ENCODE data around the gene PAM. TPM values are rescaled to one million over a fixed set of nuclear protein-coding genes. Genes with fewer than 3 reads are reported as not detected.

The PAM gene
- total RNA-seq, 1 experiment from 2014 or later: 90.0 TPM

DNA sequence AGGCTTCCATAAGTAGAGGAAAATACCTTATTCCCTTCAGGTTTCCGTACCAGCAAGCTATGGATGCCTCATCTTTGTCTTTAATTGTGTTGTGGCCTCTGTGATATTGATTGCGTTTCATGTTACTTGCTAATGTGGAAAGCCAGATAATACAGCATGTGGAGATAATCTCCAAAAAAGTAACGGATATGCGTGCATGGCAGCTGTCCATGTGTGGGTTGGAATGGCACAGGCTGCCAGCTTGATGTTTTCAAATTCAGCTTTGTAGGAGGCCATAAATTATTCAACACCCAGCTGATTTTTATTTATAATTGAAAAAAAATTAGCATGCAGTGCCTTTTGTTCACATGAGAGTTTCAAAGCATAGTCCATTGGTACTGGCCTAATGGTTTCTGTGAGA lies 219.9 kb downstream of the PAM start:
- Histone ChIP-seq H3K4me1 (ENCODE audit: insufficient read depth, low read length) (peaks cover 6% of the 10 kb centered on the region; the same call in 1 of the 2 replicates), H3K4me3 (ENCODE audit: low read length) (no peak overlapping the region)

DNA sequence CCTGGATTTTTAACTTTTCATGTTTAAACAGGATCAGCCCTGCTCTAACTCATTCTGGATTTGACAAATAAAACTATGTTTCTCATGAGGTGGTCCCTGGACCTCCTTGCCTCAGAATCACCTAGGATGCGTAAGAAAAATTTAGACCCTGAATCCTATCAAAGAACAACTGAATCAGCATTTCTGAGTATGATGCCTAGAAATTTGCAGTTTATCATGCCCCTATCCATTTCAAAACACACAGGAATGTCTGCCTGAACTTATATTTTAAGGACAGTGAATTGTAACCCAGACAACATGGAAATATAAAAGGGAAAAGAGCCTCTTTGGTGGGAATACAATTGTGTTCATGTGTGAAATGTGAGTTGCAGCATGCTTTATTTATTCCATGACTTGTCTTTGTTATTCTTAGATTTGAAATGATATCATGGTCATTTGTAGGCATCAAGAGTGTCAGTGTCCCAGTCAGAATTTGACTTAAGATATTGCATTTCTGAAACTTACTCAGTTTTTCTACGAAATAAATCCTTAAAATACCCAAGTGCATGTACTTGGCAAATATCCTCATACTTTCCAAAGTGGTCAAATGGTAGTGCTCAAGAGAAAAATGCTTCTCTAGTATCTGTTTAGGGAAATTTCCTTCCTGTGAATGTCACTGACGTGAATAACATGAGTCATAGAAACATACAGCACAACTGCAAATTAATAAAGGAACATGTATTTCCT lies 220.5 kb downstream of the PAM start:
- H3K36me3 ChIP-seq (ENCODE audit: low read depth, low read length): no peaks in the 10 kb centered on the region
- no peaks in the 10 kb centered on the region for H4K20me1 ChIP-seq (ENCODE audit: low read length)
- peaks cover 6% of the 10 kb centered on the region; the same call in 1 of the 2 replicates for H3K4me1 ChIP-seq (ENCODE audit: insufficient read depth, low read length)
- ATAC-seq (peak; percentile 58), DNase-seq (peak; percentile 20)
- H3K9ac ChIP-seq (ENCODE audit: low read length): no peak overlapping the region
- TF ChIP-seq EZH2 (IDR thresholded peaks at IDR 0.05; ENCODE audit: low read length, unreplicated experiment) (no peak), EZH2phosphoT487 (IDR thresholded peaks at IDR 0.05; ENCODE audit: borderline replicate concordance, low read length) (no peak)
- TF ChIP-seq, protein P1, sequence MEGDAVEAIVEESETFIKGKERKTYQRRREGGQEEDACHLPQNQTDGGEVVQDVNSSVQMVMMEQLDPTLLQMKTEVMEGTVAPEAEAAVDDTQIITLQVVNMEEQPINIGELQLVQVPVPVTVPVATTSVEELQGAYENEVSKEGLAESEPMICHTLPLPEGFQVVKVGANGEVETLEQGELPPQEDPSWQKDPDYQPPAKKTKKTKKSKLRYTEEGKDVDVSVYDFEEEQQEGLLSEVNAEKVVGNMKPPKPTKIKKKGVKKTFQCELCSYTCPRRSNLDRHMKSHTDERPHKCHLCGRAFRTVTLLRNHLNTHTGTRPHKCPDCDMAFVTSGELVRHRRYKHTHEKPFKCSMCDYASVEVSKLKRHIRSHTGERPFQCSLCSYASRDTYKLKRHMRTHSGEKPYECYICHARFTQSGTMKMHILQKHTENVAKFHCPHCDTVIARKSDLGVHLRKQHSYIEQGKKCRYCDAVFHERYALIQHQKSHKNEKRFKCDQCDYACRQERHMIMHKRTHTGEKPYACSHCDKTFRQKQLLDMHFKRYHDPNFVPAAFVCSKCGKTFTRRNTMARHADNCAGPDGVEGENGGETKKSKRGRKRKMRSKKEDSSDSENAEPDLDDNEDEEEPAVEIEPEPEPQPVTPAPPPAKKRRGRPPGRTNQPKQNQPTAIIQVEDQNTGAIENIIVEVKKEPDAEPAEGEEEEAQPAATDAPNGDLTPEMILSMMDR (conservative IDR thresholded peaks at IDR 0.05; ENCODE audit: low read depth, low read length): no peak
- no peak overlapping the region for H2AFZ ChIP-seq (ENCODE audit: low read length)
- no TSS peak for BruUV-seq (replicated peaks)
- H3K27me3 ChIP-seq (ENCODE audit: low read length): no peaks in the 10 kb centered on the region
- H3F3A ChIP-seq (ENCODE audit: low read length, unreplicated experiment): no peaks in the 10 kb centered on the region
- H3K27ac ChIP-seq (ENCODE audit: low read length): peak overlapping the region; percentile 23
- no peaks in the 10 kb centered on the region for H3K9me2 ChIP-seq (replicated peaks; ENCODE audit: low read length)
- no peak overlapping the region for H3K4me3 ChIP-seq (ENCODE audit: low read length)
- CTCF ChIA-PET: no interaction called here
- no peaks in the 10 kb centered on the region for H3K9me3 ChIP-seq (ENCODE audit: low read length)
- H3K4me2 ChIP-seq (ENCODE audit: low read length): no peak overlapping the region
- intact Hi-C loops (cut with micrococcal nuclease): no loop called here
- POLR2A ChIA-PET (ENCODE audit: unreplicated experiment): no interaction called here
- no peaks in the 10 kb centered on the region for H3K79me2 ChIP-seq (ENCODE audit: low read length)

More for the DNA sequence above, 219.9 kb downstream of the PAM start:
- H3K9me2 ChIP-seq (replicated peaks; ENCODE audit: low read length): no peaks in the 10 kb centered on the region
- DNase-seq: no peak
- no peak for TF ChIP-seq EZH2 (IDR thresholded peaks at IDR 0.05; ENCODE audit: low read length, unreplicated experiment)
- TF ChIP-seq, protein P1 (conservative IDR thresholded peaks at IDR 0.05; ENCODE audit: low read depth, low read length): no peak
- no peak for TF ChIP-seq EZH2phosphoT487 (IDR thresholded peaks at IDR 0.05; ENCODE audit: borderline replicate concordance, low read length)
- intact Hi-C loops (cut with micrococcal nuclease): no loop called here
- no peaks in the 10 kb centered on the region for H3K9me3 ChIP-seq (ENCODE audit: low read length)
- H3K27me3 ChIP-seq (ENCODE audit: low read length): no peaks in the 10 kb centered on the region
- no peaks in the 10 kb centered on the region for H3F3A ChIP-seq (ENCODE audit: low read length, unreplicated experiment)
- H4K20me1 ChIP-seq (ENCODE audit: low read length): no peaks in the 10 kb centered on the region
- H3K36me3 ChIP-seq (ENCODE audit: low read depth, low read length): no peaks in the 10 kb centered on the region
- H3K27ac ChIP-seq (ENCODE audit: low read length): no peak overlapping the region
- H3K4me2 ChIP-seq (ENCODE audit: low read length): no peak overlapping the region
- no peak overlapping the region for H3K9ac ChIP-seq (ENCODE audit: low read length)
- H3K79me2 ChIP-seq (ENCODE audit: low read length): no peaks in the 10 kb centered on the region
- H2AFZ ChIP-seq (ENCODE audit: low read length): no peak overlapping the region
- ChIA-PET POLR2A (ENCODE audit: unreplicated experiment) (no interaction called here), CTCF (interaction anchor here (0.6 kb wide), 1 partner anchor 155 kb away, joined by 4 read pairs; no protein-coding TSS in a partner anchor)
- BruUV-seq (replicated peaks): no TSS peak
- no peak for ATAC-seq

All from PC-3 (cell line).